DLD1 (cell line): ENCODE results near the gene MTNR1B.

Source experiments
- in situ Hi-C: cut with HindIII; loops from 2 replicates; pipeline ENCODE4 v1.10.0; 2017; ENCODE audit warnings: low sequenced_read_pairs

MTNR1B gene

GRCh38 chr11:92969634-92970347, at the start of gene MTNR1B:
MTNR1B (plus strand) TSS chr11:92969651; CDS start chr11:92969726, 75 bp downstream.
- in situ Hi-C loops: no loop called here

- in situ Hi-C loops: no loop called here
Measured at GRCh38 chr11:92920331-92920730, 49.1 kb upstream of the MTNR1B start.

- in situ Hi-C loops: no loop called here
Measured at GRCh38 chr11:92922731-92923130, 46.7 kb upstream of the MTNR1B start.

- in situ Hi-C loops: no loop called here
Measured at GRCh38 chr11:92929246-92929645, 40.2 kb upstream of the MTNR1B start.

DNA sequence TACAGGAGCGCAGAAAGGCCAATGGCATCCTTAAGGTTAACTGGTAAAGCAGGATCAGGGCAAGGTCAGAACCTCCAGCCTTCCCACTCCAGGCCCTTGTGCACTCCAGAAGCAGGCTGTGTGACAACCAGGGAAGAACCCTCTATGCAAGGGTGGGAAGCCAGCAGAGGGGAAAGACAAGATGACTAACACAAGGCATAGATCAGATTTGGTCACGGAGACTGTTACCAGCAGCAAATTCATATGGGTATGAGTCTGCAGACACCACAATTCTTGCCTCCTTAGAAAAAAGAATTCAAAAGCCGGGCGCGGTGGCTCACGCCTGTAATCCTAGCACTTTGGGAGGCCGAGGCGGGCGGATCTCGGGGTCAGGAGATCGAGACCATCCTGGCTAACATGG, 39.8 kb upstream of the MTNR1B start:
- in situ Hi-C loops: no loop called here

DNA sequence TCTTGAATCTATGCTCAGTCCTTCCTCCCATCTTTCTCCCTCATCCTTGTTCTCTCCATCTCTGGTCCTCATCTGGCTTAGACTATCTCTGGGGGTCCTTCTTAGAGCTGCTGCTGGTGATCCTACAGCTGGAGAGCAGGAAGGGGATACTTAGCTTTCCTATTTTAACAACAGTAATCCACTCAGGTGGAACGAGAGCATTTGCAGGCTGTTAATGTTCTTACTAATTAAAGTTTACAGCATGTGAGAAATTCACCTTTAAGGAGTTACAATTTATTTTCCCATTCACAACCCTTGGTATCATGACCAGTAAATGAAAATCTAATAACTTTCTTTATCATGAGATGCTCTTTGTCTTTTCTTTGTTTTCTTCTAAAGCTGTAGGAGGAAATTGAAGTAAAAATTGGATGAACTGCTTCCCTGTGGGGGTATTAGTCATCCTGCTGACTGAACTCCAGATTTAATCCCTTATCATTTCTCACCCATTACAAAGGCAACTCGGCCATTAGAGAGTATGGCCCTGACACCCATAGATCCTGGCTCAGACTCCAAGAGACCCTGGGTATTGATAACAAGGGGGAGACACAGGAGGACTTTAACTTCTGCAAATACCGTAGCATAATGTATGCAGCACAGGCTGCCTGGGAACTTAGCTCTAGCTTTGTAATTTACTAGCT, 37.6 kb upstream of the MTNR1B start:
- in situ Hi-C loops: no loop called here

DNA sequence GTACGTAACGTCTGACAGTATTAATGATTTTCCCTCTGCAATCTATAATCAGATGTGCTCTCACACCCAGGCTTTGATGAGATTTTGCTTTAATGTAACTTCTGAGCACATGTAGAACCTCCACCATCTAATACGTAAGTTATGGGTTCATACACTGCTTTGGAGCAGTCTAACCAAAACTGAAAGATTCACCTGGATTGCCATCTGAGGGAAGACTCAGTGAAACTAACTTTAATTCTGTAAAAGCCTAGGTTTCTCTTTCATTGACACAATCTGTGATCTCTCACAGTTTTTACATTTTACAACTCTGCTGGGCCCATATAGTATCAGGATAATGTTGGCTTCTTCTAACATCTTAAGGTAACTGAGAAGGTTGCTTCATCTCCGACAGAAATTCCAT, 30.1 kb upstream of the MTNR1B start:
- in situ Hi-C loops: no loop called here

- in situ Hi-C loops: no loop called here
Measured at GRCh38 chr11:92941676-92942571, 27.5 kb upstream of the MTNR1B start.

GRCh38 chr11:92946707-92947106, 22.7 kb upstream of the MTNR1B start:
- in situ Hi-C loops: no loop called here

DNA sequence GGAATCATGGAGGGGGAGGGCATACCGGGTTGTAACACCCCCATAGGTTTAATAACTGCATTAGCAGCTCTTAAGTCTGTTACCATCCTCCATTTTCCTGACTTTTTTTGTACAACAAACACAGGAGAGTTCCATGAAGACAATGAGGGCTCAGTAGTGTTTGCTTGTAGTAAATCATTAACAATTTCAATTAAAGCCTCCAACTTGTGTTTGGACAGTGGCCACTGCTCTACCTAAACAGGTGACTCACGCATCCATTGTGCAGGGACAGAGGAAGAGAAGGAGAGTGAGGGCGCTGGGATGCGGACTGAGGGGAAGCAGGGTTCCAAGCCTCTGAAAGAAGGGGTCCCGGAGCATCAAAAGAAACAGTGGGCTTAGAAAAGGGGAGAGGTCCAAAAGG, 21.3 kb upstream of the MTNR1B start:
- in situ Hi-C loops: no loop called here

- in situ Hi-C loops: no loop called here
Measured at GRCh38 chr11:92954003-92954402, 15.4 kb upstream of the MTNR1B start.

GRCh38 chr11:92955860-92956259, 13.6 kb upstream of the MTNR1B start:
- in situ Hi-C loops: no loop called here

- in situ Hi-C loops: no loop called here
Measured at GRCh38 chr11:92960886-92961285, 8.6 kb upstream of the MTNR1B start.

GRCh38 chr11:92962446-92962845, 7.0 kb upstream of the MTNR1B start:
- in situ Hi-C loops: no loop called here

DNA sequence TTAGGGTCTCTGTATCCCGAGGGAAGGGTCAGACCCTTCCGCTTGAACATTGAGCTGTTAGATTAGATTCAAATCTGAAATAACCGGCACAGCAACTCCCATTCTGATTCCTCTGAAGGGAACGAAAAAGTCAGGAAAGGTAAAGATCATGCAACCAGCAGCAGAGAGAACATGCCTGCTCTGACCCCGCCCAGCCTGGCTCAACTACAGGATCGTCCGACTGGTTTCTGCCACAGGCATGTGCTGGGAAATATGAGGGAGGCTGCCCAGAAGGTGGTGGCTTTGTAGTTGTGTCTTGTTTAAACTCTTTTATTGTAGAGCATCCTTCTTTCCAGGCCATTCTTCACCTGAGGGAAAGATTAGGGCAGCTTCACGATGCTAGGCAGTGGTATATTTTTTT, 5.0 kb upstream of the MTNR1B start:
- in situ Hi-C loops: no loop called here

- in situ Hi-C loops: no loop called here
Measured at GRCh38 chr11:92965196-92965595, 4.3 kb upstream of the MTNR1B start.

DNA sequence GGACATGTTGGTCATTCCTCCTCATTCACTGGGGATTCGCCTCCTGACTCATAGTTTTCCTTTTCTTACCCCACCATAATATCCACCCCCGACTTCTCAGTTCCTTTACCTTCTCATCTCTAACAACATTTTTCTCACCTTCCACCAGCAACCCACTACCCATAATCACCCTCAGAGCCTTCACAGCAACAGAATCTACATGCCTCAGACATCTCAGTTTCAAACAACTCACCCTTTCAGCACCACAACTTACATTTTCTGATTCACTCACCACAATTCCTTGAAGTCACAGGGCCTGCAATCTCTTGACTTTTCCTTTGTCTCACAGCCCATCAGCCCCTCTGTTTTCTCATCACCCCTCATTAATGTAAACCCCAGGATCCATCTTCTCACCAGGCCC, 2.3 kb upstream of the MTNR1B start:
- in situ Hi-C loops: no loop called here

GRCh38 chr11:92967867-92968266, 1.6 kb upstream of the MTNR1B start:
- in situ Hi-C loops: no loop called here

DNA sequence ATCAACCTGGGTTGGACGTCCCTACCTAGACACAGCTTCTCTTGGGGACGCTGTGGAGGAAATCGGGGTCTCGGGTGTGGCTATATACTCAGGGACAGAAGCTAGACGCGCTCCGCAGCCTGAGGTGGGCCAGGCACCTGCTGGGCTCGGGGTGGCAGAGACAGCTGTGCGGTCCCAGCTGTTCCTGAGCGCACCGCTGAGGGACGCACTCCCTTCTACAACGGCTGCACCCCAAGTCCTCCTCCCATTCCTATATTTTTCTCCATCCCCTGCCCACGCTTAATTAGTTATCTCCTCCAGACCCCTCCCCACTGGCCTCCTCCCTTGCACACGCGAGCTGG, 188 bp upstream of the MTNR1B start:
- in situ Hi-C loops: no loop called here

- in situ Hi-C loops: no loop called here
Measured at GRCh38 chr11:92972248-92972647, 2.8 kb downstream of the MTNR1B start.

- in situ Hi-C loops: no loop called here
Measured at GRCh38 chr11:92975285-92975684, 5.8 kb downstream of the MTNR1B start.

GRCh38 chr11:92976681-92977080, 7.2 kb downstream of the MTNR1B start:
- in situ Hi-C loops: no loop called here
